GM18502 (cell line): Measurements from ENCODE around the gene ST3GAL3.
"Not testable (repeated sequence)": the region's sequence is repeated elsewhere in the genome, so short reads cannot be mapped to it uniquely, and the experiment has no call there.

Source experiments
- ATAC-seq: cut with Tn5 transposase; IDR thresholded peaks from one replicate; pipeline ENCODE4 v1.9.1; 2021; ENCODE audit warnings: mild to moderate bottlenecking; ENCODE audit not compliant: unreplicated experiment, poor library complexity

The ST3GAL3 gene

DNA sequence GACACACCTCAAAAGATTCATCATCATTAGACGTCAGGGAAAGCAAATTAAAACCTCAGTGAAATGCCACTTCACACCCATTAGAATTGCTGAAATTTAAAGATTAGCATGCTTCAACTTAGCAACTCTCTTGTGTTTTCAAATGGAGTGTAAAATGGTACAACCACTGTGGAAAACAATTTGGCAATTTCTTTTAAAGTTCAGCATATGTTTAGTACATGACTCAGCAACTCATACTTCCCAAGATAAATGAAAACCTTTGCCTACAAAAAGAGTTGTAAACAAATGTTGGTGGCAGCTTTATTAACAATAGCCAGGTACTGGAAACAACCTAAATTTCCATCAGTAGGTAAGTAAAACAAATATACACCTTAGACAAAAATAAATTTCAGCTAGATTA lies 42.7 kb downstream of the ST3GAL3 start:
- ATAC-seq: no peak

DNA sequence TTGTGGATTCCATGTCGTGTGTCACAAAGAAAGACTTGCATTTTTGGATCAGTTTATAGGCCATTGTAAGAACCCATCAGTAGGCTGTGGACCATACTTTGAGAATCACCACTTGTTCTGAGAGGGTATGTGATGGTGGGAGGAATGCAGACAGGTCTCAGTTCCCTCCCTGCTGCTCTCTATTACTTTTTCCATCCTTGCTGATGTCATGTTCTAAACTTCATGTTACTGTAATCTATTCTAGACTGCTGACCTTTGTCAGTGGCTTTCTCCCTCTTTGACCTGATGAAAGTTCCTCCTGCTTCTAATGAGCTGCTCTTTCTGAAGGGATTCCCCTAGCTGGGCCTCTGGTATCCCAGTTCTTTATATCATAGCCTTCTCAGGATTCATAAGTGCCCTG lies 46.1 kb downstream of the ST3GAL3 start:
- no peak for ATAC-seq

DNA sequence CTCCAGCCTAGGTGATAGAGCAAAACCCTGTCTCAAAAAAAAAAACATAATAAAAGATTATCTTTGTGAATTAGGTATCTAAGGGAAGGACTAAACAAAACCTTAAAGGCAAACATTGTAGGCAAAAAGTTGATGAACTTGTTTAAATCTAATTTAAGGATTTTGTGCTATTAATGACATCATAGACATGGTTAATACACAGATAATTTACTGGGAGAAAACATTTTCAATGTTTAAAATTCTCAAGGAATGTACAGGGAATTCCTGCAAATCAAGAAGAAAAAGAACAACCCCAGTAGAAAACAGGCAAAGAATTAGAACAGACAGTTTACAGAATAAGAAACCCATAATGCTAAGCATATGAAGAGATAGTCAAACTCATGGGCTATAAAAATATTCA lies 47.6 kb downstream of the ST3GAL3 start:
- no peak for ATAC-seq

DNA sequence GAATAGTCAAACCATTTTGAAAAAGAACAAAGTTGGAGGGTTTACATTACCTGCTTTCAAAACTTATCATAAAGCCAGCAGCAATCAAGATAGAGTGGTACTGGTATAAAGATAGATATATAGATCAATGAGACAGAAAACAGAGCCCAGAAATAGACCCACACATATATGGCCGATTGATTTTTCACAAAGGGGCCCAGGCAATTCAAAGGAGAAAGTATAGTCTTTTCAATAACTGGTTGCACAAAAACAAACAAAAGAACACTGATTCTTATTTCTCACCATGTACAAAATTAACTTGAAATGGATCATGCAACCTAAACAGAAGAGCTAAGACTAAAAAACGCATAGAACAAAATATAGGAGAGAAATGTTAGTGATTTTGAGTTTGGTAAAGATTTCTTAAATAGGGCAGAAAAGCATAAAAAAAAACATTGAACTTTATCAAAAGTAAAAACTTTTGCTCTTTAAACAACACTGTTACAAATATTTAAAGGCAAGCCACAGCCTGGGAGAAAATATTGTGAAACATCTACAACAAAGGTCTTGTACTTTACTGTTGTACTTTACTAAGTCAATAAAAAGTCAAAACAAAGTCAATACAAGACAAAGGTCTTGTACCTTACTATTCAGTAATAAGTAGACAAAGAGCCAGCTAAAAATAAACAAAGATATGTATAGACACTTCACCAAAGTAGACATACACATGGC lies 50.2 kb downstream of the ST3GAL3 start:
- ATAC-seq: no peak

DNA sequence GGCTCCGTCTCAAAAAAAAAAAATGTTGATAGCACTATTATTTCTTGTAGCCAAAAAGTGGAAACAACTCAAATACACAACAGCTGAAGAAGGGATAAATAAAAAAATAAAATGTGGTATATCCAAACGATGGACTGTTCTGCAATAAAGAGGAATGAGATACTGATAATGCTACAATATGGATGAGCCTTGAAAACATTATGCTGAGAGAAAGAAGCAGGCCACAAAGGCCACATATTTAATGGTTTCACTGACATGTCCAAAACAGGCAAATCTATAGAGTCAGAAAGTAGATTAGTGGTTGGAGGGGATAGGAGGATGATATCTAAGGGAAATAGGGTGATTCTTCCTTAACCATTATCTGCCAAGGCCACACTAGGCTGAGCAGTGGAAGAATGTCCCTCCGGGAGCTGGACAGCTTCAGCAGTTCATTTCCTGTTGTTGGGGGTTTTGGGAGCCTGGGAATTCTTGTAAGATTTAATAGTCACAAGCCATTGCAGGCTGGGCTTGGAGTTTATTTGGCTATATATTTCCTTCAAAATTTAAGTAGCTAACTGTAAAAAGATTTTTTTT lies 53.5 kb downstream of the ST3GAL3 start:
- no peak for ATAC-seq

DNA sequence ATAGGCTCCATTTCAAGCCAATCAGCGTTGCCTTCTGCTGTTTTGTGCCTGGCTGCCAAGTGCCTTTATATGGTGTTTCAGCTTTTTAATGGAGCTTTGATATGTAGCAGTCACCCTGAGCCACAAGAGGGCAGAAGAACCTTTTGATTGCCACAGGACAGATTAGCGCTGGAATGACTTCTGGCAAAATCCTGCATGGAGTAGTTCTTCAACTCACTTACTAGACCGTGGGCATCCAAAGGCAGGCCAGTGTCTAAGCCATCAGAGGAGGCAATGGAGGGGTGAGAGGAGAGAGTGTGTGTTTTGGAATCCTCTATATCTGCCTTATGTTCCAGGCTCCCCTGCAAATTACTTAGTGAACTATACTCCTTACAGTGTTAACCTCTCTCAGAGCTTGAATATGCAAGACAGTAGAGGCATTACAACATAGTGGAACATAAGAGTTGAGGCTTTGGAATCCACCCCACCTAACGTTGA lies 56.2 kb downstream of the ST3GAL3 start:
- no peak for ATAC-seq

DNA sequence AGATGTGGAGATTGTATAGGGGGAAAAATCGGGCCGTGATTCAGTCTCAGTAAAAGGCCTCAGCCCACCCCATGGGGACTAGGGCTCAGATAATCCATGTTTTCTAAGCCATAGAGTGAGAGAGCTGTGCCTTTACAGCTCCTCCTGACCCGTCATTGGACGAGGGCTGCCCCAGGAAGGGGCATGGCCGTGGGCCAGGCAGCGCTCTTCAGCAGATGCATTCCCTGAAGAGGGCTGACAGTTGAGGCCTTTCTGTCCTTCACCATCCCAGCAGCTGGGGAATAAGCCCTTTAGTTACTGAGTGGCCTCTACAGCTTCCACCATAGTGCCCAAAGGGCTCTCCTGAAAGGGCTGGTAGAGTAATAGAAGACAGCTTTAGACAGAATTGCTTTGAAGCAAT lies 57.2 kb downstream of the ST3GAL3 start:
- no peak for ATAC-seq

DNA sequence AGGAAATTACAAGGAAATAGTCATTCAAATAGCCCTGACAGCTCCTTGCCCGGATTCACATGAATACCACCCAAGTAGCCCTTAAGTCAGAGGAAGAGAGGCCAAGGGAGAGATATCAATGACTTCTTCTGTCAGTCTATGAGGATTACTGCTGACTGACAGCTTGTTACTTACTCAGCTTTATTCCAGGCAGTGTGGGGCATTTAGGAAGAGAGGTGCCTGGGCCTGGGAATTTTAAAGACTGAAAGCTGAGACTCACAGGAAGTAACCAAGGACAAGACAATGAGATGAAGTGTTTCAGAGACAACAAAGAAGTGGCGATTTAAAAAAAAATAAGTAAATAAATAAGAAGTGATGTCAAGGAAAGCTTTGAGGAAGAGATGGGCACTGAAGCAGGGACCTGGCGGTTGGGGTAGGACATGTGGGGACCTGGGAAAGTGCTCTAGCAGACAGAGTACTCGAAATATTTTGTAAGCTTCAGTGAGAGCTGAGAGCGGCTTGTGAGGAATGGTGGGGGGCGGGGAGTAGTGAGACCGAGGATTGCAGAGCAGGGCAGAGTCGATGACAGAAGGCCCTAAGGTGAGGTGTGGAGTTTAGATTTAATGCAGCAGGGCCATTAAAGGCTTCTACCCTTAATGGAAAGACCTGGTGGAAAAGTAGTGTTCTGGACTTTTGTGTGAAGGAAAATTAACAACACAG lies 58.9 kb downstream of the ST3GAL3 start:
- no peak for ATAC-seq

DNA sequence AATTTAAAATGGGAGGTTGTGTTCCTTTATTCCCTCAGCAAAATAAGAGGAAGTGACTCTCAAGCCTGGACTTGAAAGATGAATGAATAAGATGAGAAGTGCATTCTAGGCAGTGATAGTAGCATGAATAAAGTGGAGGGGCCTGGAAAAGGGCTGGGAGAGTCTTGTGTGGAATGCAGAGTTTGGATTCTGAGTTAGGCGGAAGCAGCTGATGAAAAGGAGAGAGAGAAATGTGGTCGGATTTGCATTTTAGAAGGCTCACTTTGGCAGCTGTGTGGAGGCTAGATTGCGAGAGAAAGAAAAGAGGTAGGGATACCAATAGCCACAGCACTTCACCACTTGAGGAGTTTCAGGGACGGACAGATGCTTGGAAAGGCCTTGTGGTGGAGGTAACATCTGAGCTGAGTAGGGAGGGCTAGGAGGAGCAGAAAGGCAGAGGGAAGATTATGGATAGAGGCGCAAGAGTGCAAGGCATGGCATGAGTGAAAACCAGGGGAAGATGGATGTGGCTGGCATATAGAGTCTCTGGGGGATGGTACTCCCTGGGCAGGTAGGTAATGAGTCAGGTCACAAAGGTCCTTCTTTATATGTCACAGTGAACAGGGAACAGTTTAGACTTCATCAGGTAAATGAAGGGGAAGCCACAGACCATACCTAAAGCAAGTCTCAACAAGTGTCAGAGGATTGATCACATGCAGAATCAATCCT lies 59.6 kb downstream of the ST3GAL3 start:
- no peak for ATAC-seq

DNA sequence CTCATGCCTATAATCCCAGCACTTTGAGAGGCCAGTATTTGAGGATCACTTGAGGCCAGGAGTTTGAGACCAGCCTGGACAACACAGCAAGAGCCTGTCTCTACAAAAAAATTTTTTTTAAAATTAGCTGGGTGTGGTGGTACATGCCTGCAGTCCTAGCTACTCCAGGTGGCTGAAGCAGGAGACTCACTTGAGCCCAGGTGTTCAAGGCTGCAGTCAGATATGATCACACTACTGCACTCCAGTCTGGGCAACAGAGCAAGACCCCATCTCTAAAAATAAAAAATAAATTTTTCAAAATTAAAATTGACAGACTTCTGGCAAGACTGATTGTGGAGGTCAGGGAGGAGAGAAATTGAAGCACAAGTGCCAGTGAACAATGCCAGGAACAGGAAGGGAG lies 60.8 kb downstream of the ST3GAL3 start:
- ATAC-seq: no peak

DNA sequence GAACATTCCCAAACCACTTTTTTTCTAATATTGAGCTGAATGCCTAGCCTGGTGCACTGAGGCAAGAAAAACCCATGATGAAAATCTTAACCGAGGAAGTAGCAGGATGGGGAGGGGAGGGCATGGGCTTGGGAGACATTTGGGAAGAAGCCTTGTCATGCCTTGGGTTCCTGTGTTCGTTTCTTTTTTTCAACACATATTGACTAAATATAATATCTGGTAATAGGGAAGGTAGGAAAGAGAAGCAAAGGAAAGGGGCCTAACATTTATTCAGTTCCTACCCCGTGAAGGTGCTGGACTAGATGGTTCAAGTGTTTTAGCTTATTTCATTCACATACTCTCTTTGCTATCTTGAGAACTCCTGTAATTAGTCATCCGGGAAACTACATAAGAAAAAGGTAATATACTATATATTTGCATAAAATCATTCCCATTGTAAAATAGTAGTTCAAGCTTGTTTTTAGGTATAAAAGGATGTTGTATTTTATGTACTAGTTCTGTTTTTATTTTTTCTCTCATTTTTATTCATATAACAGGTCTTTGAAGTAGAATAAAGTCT lies 62.1 kb downstream of the ST3GAL3 start:
- ATAC-seq: no peak

DNA sequence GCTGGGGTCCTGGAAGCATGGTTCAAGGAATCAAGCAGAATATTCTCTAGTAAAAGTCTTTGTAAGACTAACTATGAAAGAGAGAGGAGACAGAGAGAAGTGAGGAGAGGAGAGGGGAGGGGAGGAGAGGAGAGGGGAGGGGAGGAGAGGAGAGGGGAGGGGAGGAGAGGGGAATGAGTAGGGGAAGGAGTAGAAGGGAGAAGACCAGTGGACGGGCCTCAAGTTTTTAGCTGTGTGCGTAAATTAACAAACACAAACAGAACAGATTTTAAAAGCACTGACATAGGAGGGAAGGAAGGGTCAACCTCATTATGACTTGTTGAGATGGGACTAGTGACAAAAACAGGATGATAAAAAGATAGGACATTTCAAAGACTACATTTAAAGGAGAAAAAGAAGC lies 62.8 kb downstream of the ST3GAL3 start:
- ATAC-seq: no peak

DNA sequence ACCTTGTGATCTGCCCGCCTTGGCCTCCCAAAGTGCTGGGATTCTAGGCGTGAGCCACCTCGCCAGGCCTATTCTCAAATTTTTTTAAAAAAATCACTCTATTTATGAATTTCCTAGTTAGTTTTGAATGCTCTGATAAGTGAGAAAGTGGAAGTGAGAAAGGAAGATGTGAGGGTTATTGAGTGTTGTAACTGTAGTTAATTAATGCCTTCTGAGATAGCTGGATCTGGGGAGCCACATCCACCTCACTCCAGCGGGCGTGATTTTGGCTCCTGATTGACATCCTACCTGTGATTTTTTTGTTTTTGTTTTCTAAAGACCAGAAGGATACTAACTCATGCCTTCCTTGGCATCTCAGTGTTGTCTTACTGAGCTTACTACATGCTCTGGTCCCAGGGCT lies 65.6 kb downstream of the ST3GAL3 start:
- no peak for ATAC-seq

DNA sequence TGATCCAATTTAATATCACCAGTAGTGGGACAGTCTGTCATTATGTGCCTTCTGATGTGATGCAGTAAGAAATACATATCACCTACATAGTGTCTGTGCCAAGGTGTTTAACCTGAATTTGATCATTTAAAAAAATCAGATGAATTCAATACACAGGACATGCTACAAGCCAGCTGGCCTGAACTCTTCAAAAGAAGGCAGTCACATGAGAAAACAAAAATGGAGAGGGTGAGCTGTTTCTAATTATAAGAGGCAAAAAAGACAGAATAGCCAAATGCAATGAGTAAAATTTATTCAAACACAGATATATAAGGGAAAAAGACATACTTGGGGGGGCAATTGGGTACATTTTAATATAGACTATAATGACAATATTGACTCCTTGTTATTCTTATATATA lies 66.5 kb downstream of the ST3GAL3 start:
- no peak for ATAC-seq

DNA sequence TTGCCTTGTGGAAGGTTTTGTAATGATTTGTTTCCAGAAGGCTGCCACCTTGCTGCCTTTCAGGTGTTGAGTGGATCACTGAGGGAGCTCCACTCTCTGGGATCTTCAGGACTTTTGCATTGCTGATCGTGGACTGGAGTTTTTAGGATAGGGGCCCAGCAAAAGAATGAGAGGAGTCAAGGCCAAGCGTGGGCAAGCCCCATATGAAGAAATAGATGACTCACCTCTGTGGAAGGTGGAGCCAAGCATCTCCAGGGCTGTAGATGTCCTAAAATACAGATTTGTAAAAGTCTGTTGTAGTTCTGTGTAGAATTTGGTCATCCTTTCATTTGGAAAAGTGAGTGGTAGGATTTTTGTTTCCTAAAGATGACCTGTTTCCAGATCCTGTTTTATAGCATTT lies 67.0 kb downstream of the ST3GAL3 start:
- no peak for ATAC-seq

DNA sequence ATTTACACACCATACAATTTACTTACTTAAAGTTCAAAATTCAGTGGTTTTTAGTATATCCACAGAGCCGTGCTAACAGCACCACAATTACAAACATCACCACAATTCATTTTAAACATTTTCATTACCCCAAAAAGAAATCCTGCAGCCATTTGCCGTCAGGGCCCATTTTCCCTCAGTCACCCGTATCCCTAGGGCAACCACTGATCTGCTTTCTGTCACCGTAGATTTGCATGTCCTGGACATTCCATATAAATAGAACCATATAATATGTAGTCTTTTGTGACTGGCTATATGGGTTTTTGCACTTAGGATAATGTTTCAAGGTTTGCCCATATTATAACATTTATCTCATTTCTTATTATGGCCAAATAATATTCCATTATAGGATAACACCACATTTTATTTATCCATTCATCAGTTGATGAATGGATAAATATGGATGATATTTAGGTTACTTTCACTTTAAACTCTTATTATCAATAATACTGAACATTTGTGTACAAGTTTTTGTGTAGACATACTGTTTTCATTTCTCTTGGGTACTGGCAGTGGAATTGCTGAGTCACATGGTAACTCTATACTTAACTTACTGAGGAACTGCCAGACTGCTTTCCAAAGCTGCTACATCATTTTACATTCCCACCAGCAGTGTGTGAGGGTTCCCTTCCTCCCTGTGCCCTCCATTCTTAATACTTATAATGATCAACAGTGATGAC lies 68.9 kb downstream of the ST3GAL3 start:
- no peak for ATAC-seq

DNA sequence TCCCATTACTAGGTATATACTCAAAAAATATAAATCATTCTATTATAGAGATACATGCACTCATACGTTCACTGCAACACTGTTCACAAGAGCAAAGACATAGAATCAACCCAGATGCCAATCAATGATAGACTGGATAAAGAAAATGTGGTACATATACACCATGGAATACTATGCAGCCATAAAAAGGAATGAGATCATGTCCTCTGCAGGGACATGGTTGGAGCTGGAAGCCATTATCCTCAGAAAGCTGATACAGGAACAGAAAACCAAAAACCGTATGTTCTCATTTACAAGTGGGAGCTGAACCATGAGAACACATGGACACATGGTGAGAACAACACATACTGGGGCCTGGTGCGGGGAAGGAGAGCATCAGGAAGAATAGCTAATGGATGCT lies 70.6 kb downstream of the ST3GAL3 start:
- not testable (repeated sequence) for ATAC-seq

DNA sequence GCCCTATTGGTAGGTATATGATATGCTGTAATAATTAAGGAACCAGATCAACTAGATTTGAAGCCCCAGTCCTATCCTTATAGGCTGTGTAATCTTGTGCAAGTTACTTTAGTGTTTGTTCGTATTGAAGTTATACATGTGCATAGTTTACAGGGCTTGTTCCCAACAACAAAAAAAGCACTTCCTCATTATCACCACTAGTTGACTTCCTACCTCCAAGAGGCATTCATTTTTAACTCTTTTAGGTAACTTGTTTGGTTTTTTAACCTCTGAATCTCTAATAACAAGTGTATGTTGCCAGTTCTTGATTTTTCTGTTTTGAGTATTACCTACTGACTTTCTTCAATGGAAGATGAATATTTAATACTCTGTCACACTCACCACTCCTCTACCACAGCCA lies 71.9 kb downstream of the ST3GAL3 start:
- no peak for ATAC-seq

DNA sequence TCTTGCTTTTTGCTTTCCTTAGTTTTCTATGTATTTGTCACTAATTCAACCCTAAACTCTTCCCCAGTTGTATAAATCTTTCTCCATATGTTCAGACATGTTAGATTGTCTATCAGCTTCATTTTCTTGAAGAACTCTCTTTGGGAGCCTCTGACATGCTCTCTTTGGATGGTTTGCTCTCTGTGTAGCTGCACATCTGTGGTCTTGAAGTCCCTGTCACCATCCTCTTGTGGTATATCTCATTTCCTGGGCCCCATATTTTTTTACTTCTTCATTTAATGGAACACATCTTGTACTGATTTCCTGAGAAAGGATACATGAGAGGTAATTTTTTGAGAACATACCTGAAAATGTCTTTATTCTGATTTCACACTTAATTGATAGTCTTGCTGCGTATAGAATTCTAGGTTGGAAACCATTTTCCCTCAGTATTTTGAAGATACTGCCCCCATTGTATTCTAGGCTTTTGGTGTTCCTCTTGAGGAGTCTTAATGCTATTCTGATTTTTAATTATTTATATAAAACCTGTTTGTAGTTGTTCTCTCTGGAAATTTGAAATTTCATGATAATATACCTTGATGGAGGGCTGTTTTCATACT lies 72.6 kb downstream of the ST3GAL3 start:
- no peak for ATAC-seq

DNA sequence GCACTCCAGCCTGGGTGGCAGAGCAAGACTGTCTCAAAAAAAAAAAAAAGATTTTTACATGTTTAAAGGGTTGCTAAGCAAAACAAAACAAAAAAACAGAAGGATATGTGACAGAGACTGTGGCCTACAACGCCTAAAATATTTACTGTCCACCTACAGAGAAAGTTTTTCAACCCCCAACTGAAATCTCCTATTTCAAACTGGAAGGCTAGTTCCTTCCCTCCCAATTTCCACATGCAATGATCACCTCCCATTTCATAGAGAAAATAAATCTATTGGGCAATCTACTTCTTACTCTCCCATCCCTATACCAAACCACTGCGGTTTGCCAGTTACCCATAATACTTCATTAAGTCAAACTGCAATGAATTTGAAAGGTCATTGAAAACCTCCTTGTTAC lies 74.2 kb downstream of the ST3GAL3 start:
- ATAC-seq: no peak
